CD4-positive, alpha-beta T cell treated with Interleukin-15 for 4 hours (primary cell): Measurements from ENCODE around the gene DRD4.

Experiments
- DNase-seq: peaks from one replicate; pipeline ENCODE4 v3.0.0-alpha.2; 2020; ENCODE audit warnings: low spot score

Gene DRD4

GRCh38 chr11:610146-610801, 26.8 kb upstream of the DRD4 start:
- no peak for DNase-seq

DNA sequence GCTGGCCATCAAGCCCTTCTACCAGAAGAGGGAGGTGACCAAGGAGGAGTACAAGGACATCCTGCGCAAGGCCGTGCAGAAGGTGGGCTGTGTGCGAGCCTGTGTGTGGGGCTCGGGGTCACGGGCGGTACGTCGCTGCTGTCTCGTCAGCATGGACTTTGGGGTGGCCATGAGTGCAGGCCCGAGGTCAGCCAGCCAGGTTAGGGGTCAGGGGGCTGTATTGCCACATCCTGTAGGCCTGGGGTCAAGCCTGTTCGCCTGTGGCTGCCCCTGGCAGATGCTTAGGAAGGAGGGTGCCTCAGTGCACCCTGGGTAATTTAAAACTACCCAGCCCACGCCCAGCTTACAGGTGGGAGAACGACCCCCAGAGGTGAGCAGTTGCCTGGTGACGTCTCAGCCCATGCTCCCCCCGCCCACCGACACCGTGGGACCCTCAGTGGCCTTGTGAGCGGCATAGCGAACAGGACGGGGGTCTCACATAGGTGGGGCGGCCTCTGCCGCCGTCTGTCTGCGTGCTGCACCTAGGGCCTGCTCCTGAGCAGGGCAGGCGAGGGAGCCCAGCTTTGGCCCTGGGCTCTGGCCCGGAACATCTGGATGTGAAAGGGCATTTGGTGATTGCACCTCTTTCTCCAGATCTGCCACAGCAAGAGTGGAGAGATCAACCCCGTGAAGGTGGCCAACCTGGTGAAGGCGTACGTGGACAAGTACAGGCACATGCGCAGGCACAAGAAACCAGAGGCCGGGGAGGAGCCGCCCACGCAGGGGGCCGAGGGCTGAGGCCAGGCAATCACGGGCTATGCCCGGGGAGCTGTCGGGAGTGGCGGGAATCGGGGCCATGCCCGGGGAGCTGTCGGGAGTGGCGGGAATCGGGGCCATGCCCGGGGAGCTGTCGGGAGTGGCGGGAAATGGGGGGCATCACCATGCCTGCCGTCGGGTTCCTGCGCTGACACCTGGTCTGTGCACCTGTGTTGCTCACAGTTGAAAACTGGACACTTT, 25.8 kb upstream of the DRD4 start:
- DNase-seq: no peak

DNA sequence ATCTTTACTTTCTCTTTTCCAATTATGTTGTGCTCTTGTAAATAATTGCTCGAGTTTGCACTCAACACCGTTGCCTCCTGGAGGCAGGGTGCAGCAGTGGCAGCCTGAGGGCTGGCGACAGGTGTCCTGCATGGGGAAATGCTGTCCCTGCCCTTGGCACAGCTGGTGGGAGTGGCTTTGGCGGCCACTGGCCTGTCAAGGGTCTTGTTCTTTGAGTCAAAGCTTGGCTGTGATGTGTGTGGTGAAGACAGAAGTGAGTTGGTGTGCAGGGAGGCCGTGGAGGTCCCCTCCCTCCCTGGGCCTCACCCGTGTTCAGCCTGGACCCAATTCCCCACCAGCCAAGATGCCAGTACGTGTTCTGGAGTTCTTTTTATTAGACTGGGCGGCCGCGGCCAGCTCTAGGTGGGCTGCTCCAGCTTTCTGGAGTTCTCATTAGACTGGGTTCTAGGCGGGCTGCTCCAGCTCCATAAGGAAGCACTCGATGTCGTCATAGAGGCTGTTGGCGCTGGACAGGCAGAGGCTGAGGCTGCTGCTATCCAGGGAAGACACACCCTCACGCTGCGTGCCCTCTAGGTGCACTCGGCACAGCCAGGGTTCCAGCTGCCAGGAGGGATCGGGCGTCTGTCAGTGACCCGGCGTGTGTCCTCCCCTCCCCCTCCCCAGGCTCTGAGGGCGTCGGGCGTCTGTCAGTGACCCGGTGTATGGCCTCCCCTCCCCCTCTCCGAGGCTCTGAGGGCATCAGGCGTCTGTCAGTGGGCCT, 24.7 kb upstream of the DRD4 start:
- no peak for DNase-seq

GRCh38 chr11:612961-613300, 24.1 kb upstream of the DRD4 start:
- no peak for DNase-seq

GRCh38 chr11:613369-613968, 23.6 kb upstream of the DRD4 start:
- DNase-seq: peak; percentile 68

GRCh38 chr11:614021-614622, 22.9 kb upstream of the DRD4 start:
- no peak for DNase-seq

GRCh38 chr11:614623-615503, 22.2 kb upstream of the DRD4 start:
- DNase-seq: no peak

- DNase-seq: peak; percentile 87
These were observed 21.4 kb upstream of the DRD4 start, which contains the start of gene IRF7 for GRCh38 chr11:615504-616319. Gene IRF7 (minus strand): TSS chr11:615950. CDS start chr11:615364, 586 bp downstream.

DNA sequence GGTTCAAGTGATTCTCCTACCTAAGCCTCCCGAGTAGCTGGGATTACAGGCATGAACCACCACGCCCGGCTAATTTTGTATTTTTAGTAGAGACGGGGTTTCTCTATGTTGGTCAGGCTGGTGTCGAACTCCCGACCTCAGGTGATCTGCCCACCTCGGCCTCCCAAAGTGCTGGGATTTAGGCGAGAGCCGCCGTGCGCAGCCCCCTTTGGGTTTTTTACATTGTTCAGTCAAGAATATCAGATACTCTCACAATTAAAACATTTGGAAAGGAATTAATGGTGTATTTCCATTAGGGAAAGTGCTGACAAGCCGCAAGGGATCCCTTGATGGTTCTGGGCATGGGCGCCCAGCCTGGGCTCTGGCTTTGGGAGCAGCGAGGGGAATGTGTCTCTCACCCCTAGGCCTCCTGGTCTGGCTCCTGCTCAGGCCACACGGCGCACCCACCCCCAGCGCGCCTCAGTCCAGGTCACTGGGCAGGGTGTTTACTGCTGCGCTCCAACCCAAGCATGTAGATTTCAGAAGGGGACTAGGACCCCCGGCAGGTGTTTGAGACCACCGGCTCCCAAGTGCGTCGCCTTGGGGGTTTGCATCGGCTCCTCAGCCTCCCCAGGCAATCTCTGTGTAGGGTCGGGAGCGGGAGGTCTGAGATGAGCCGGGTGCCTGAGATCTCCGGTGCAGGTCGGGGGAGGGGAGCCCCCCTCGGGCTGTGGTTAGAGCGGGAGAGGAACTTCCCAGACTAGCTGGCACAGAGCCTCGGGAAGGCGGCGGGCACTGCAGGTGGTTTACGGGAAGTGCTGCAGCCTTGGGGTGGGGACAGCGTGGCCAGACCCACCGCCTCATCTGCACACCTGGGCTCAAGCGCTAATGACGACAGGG, 20.5 kb upstream of the DRD4 start:
- no peak for DNase-seq

DNA sequence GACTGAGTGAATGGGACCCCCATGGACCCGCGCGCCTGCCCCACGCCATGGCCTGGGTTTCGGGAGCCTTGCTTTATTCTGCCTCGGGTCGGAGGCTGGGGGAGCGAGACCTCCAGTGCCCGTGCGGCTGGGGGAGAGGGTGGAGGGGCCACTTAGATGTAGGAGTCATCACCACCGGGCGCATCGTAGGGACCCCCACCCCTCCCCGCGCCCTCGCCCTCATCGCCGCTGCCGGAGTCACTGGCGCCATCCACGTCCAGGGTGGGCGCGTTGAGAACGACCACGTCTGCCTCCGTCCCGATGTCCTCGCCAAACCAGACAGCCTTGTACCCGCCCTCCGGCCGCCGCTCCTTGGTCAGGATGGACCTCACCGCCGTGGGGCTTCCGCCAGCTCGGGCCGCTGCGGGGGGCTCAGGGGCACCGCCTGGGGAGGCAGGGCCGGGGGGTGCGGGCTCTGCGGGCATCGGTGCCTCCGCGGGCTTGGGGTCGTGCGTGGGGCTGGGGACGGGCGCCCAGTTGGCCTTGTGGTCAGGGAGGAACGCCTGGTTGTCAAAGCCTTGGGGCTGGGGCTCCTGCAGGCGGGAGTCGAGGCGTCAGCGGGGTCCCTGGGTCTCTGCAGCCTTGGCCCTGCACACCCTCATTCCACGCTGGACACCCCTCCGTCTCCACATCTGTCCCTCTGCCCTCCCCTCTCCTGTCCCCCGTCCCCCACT, 19.7 kb upstream of the DRD4 start:
- no peak for DNase-seq

DNA sequence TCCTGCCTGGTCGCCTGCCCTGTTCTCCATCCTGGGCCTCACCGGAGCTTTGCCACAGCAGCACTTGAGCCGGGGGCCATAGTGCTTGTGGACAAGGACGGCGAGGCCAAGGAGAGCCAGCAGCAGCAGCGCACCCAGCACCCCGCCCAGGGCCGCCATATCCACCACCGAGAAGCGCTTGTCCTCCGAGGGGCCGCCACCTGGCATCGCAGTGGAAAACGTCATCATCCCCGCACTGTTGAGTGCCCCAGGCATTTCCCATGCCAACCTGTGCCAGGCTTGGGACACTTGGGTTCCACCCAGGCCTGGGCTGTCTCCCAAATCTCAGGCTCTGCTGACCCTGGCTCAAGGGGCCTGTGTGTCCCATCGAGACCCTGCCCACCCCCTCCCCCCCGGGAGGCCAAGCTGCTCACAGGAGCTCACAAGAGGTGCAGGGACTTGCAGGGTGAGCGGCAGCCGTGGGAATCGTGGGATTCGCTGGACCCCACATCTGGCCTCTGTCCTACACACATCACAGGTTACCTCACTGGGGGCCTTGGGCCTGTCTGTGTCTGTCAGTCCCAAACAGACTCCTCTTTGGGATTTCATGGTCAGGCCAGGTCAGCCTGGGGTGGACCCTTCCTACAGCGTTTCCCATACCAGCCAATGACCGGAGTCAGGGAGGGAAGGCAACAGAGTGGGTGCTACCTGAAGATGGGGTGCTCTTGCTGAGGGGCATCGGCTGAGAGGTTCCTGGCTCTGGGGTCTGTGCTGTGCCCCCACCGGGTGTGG, 19.0 kb upstream of the DRD4 start:
- no peak for DNase-seq

GRCh38 chr11:618856-619627, 18.0 kb upstream of the DRD4 start:
- no peak for DNase-seq

GRCh38 chr11:619628-620050, 17.4 kb upstream of the DRD4 start:
- DNase-seq: no peak

- DNase-seq: no peak
These were observed 16.9 kb upstream of the DRD4 start for GRCh38 chr11:620201-620600.

- DNase-seq: no peak
These were observed 15.9 kb upstream of the DRD4 start for GRCh38 chr11:620935-621814.

DNA sequence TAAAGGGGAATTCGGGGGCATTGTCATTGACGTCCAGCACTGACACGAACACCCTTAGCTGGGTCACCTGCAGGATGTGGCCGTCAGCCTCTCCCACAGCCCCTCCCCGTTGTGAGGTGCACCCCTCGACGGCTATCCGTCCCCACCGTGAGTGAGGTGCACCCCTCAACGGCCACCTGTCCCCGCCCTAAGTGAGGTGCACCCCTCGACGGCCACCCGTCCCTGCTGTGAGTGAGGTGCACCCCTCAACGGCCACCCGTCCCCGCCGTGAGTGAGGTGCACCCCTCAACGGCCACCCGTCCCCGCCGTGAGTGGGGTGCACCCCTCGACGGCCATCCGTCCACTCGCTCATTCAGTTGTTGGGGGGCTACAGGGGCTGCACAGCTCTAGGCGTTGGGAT, 15.2 kb upstream of the DRD4 start:
- no peak for DNase-seq
